ENCODE results near the gene SCYL1.
"Not testable (repeated sequence)": the region's sequence is repeated elsewhere in the genome, so short reads cannot be mapped to it uniquely, and the experiment has no call there.

The SCYL1 gene

DNA sequence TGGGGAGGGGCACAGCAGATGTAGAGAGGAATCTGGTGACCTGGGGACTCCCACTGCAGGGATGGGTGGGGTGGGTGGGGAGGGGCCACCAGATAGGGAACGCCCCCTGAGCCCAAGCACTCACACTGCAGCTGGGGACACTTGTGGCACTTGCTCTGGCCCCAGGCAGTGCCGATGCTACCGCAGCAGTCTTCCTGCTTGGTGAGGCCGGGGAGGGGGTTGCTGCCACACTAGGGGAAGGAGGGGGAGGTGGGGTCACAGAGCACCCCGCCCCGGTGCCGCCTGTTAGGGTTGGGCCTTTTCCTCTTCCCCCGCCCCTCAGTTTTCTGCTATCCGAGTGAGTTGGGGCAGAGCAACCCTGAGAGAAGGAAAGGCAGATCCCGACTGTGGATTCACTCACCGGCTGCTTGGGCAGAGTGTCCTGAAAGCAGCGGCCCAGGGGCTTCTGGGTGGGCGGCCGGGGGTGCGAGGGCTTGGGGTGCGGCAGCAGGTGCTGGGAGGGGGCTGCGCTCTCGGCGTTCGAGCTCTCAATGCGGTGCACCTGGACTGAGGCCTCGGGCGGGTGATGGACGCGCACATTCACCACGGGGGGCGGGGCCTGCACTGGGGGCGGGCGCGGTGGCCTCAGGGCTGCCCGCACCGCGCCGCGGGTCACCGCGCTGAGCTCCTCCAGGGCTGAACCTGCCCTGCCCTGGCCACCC, 28.6 kb downstream of the SCYL1 start:
- DNase-seq (ENCODE audit: low read depth in 2 of 2): peak; percentile 44 to 58

DNA sequence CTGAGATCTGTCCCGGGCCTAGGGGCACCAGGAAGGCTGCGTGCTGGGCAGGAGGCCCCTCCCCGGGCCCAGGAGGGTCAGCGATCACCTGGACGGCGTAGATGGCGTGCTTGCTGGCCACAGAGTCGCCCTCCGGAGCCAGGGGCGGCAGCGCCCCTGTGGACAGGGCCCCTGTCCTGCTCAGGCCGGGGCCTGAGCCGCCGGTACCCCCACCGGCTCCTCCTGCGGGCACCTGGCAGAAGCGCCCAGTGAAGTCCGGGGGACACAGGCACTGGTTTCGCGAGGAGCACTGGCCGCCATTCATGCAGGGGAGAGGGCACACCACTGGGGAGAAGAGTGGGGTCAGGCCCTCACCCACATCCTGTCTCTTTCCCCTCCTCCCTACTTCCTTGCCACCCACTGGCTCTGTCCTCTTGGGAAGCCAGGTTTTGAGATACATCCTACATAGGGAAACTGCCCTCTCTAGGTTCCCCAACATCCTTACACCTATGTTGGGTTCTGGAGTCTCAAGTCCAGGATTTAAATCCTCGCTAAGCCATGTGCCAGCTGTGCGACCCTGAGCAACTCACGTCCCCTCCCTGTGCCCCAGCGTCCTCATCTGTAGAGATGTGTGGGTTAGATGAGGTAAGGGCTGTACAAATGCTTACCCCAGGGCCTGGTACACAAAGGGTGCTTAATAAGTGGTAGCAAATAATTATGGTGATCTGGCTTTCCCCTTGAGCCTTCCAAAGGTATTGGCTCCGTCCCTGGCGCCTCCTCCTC, 29.4 kb downstream of the SCYL1 start:
- DNase-seq (ENCODE audit: low read depth in 2 of 2): no peak

DNA sequence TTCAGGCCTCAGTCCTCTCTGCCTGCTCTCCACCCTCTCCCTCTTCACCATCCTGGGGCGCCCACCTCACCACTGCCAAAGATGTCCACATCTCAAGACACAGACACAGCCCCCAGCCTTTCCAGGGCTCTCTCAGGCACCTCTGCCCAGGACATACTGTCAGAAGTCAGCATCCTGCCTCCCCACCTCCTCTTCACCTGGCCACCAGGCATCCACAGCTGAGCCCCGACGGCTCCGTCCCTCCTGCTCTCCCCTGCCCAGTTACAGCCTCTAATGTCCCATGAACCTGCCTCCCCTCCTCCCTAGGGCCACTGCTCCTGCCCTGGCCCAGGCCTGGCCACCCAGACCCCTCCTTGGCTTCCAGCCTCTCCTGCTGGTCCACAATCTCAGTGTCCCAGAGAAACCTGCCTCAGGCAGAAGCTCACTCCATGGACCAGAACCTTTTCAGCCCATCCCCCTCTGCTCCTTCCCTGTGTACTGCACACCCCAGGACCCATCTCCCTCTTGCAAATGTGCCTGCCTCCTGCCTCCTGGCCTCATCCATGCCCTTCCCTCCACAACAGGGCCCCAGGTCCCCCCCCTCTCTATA, 30.1 kb downstream of the SCYL1 start:
- DNase-seq (ENCODE audit: low read depth in 2 of 2): no peak

DNA sequence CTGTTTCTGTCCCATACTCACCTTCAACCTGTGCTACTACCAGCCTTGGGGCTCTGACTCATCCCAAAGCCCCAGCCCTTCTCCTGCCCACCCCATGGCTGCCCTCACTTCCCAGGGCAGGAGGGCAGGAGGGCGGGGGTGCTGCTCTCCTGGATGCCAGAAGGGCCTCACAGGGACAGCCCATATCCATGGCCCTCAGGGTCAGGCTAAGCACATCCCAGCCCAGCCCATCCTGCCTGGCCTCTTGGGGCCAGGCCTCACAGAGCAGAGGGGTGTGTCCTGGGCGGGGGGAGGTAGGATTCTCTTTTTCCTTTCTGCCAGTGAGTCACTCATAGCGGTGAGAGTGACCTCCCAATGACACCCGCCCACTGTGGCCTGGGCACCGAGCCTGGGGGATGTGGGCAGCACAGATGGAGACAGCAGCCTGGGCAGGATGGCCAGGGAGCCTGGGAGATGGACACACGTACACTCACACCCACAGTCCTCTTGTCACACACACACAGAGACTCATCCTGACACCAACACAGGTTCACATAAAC, 30.9 kb downstream of the SCYL1 start:
- DNase-seq (ENCODE audit: low read depth in 2 of 2): no peak

DNA sequence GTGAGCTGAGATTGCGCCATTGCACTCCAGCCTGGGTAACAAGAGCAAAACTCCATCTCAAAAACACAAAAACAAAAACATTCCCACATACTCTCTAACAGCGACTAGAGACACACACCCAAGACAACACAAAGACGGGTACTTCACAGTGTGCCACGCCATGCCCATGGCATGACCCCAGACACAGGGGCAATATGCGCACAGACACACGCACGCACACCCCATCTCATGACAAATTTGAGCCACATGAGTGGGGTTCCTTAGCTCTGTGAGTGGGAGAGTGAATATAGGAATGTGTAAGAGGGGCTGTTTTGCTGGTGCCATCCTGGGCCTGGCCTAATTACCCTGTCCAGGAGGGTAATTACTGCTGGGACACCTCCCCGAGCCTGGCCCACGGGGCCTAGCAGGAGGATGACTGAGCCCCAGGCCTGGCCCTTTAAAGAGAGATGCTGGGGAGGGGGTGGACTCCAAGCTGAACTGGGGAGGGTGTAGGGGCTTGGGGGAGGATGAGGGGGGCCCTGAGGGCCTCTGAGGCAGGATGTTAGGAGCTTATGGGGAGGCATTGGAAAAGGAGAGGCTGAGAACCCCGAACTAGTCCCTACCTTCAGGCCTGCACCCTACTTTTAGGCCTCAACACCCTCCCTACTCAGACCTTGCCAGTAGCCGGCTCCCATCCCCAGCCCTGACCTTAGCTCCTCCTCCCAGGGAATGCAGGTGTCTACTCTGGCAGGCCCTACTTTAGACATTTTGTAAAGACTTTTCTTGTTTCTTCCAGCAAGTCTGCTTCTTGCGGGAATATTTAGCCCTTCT, 31.8 kb downstream of the SCYL1 start:
- DNase-seq (ENCODE audit: low read depth in 2 of 2): no peak

DNA sequence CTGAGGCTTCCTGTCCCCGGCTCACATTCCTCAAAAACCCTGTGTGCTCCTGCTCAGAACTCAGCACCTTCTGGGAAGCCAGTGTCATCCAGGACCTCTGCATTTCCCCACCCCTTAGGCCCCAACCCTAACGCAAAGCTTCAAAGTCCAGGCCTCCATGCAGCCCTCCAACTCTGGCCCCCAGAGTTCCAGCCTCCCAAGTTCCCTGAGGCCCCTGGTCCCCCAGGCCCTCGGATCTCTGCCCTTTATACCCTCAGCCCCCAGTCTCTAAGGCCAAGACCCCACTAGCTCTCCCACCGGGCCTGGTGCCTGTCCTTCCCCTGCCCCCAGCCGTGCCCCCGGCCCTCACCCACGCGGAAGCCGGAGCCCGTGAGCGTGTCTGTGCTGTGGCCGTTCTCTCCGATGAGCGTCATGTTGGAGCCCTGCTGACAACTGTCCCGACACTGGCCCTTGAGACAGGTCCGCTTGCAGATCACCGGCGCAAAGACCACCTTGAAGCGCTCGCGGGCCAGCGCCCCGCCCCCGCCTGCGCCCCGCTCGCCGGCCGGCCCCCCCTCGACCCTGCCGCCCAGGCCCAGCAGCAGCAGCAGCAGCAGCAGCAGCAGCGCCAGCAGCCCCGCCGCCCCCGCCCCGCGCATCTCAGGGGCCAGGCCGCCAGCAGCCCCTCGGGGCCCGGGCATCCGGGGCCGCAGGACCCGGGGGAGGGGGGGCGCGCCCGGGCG, 32.6 kb downstream of the SCYL1 start:
- DNase-seq (ENCODE audit: low read depth in 2 of 2): no peak

DNA sequence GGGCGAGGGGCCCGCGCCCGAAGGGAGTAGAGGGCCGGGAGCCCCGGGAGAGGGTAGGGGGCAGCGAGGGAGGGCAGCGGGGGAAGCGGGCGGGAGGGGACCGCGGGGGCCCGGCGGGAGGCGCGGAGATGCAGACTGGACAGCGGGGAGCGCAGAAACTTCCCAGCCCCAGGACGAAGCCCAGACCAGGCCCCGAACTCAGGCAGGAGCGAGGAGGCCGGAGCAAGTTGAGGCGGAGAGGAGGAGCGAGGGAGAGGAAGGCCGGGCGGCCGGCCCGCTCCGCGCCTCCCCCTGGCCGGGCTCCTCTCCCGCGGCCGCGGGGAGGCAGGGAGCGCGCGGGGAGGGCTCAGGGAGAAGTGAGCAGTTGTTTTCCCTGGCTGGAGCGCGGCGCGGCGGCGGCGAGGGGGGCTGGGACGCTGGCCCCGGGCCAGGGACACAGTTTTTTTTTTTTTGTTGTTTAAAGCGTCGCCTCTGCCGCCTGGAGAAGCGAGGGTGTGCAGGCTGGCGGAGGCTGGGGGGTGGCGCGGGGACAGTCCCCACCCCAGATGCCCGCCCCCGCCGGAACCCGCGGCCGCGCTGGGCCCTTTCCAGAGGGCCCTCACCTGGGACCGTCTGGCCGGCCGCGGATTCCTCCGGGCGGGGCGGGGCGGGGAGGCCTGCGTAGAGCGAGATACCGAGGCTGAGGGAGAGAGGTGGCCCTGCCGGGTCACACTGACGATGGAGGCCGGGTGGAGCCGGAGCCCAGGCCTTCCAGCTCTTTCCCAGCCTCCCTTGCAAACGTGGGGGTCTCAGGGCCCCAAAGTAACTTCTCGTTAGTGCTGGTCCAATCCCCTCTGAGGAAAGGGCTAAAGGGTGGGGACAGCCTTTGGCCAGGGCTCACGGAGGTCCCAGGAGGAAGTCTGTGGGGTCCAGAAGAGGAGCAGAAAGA, 33.4 kb downstream of the SCYL1 start, which contains the start of gene LTBP3:
TSS of gene LTBP3 (minus strand) at position 358 of the 928 bp plus-strand sequence. CDS start 400 bp downstream, outside the sequence.
- no peak for DNase-seq (ENCODE audit: low read depth in 2 of 2)

DNA sequence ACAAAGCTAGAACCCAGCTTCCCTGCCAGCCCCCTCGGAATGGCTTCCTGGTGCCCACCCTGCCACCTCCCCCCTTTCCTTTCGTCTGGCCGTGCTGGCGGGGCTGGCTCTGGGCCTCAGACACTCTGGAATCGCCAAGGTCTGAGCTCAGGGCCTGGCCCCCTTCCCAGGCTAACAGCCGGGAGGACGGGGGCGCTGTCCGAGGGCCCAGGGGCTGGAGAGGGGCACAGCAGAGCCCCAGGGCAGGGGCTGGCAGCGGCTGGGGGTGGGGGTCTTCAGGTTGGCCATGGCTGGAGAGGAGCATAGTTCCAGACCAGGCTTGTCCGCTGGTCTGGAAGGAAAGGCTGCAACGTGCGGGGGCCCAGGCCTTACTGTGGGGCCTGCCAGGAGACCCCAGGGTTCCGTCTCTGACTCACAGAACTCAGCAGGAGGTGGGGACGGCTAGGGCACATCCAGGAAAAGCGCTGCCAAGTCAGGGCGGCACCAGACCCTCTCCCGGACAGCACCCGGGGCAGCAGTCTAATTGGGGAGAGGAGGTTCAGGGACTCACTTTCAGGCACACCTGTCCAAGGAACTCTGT, 34.1 kb downstream of the SCYL1 start:
- no peak for DNase-seq (ENCODE audit: low read depth in 2 of 2)

DNA sequence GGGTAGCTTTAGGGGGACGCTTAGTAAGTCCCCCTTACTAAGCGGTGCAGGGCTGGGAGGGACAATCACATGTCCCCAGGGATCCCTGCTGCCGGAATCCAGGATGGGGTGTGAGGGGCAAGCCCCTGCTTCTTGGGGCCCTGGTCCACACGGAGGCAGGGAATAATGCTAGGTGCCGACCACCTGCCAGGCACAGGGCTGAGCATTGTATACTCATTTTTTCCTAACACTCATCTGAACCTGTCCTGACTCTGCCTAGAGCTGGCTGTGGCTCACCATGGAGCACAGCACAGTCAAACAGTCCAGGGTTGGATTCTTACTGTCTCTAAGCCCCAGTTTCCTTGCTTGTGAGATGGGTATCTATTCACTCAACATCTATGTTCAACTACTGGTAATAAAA, 34.7 kb downstream of the SCYL1 start:
- no peak for DNase-seq (ENCODE audit: low read depth in 2 of 2)

DNA sequence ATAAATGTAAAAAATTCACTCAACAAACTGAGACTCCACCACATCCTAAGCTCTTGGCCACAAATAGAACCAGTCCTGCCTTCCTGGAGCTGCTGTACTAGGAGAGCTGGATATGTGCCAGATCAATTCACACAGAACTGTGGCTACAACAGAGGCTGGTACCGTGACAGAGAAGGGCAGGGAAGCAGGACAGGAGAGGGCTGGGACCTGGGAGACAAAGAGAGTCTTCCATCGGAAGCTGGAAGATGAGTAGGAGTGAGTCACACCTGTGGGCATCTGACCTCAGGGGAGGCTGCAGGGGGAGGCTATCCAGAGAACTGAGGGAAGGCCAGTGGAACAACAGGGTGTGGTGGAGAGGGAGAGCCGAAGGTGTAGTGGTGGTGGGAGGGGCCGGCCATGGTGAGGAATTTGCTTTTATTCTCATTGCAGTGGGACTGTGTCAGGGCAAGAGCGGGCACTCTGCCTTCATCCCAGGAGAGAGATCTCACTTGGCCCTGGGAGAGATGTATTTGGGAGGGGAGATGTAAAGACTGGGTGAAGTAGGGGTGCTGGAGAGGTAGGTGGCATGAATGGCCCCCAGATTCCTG, 35.2 kb downstream of the SCYL1 start:
- no peak for DNase-seq (ENCODE audit: low read depth in 2 of 2)

DNA sequence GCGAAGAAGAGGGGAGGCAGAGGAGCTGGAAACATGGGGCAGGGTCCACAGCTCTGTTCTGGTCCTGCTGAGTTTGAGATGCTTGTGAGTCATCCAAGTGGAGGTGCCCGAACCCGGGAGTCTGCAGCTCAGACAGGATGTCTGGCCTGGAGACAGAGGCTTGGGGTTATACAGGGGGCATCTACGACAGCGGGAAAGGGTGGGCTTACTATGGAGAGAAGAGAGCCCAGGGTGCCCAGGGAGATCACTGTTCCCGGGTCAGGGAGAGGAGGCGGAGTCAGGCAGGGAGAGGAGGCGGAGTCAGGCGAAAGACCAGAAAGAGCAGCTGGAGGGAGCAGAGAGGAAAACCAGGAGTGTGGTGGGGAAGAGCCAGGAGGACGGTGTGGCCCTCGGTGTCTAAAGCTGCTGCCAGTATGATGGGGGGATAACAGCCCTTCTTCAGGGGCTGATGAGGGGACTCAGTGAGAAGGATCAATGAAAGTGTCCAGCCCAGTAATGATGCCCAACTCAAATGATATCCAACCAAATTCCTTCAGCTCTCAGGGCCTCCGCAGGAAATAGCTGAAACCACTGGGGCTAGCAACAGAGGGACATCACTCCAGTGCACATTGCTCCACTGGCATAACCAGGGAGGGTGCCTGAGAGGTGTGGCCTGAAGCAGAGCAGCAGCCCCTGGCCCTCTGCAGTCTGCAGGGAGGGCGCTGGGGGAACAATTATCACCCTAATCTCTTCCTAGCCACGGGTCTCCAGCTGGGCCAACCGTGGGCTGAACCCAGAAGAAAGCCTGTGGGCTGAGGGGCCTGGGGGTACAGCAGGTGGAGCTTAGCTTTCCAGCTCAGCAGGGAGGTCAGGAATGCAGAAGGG, 35.9 kb downstream of the SCYL1 start:
- no peak for DNase-seq (ENCODE audit: low read depth in 2 of 2)

DNA sequence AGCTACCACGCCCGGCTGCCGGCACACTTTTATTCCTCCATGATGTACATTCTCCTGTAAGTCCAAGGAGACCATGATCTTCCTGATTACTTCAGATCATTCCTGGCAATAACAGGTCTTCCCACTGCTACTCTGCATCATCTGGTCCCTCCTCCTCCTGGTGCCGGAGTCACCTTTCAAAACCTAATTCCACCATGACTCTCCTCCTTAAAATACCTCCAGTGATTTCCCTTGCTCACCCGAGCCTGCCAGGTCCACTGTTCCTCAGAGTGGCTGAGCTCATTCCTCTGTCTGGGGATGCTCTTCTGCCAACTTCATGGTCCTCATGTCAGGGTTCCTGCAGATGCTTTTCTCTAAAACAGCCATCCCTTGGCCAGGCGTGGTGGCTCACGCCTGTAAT, 37.1 kb downstream of the SCYL1 start:
- no peak for DNase-seq (ENCODE audit: low read depth in 2 of 2)

DNA sequence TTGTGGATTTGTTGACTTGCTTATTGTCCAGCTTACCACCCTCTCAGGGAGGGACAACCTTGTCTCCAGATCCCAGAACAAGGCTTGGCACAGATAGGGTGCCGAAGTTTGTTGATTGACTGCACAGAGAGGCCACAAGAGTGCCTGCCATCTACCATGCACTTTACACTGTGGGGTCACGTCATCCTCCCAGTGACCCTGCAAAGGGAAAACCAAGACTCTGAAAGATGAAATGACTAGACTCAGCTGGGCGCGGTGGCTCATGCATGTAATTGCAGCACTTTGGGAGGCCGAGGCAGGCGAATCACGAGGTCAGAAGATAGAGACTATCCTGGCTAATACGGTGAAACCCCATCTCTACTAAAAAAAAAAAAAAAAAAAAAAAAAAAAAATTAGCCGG, 37.9 kb downstream of the SCYL1 start:
- no peak for DNase-seq (ENCODE audit: low read depth in 2 of 2)

DNA sequence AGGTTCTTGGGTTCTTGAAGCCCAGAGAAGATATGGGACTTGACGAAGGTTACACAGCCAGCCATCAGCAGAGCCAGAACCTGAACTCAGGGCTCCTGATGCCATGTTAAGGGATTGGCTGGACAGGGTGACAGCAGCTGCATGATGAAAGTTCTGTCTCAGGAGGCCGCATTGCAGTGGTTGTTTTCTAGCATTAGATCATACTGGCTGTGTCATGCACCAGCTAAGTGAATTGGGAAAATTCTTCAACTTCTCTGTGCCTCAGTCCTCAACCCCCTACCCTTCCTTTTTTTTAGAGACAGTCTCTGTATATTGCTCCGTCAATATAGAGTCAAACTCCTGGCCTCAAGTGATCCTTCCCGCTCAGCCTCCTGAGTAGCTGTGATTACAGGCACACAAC, 38.7 kb downstream of the SCYL1 start:
- no peak for DNase-seq (ENCODE audit: low read depth in 2 of 2)

DNA sequence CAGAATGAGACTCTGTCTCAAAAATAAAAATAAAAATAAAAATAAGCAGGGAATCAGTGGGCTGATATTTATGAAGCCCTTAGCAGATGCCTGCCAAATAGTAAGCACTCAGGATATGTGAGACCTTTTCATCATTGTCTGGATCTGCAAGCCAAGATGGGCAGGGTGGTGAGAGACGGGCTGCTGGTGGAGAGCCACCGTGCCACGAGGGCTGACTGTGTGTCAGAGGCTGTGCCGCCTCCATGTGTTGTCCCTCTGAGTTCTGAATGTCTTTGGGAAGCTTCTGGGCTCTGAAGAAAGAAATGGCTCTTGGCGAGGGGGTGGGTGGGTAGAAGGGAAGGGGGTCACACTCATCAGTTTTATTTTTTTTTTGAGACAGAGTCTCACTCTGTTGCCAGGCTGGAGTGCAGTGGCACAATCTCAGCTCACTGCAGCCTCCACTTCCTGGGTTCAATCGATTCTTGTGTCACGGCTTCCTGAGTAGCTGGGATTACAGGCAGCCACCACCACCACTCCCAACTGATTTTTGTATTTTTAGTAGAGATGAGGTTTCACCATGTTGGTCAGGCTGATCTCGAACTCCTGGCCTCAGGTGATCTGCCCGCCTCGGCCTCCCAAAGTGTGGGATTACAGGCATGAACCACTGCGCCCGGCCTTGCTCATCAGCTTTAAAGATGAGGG, 40.1 kb downstream of the SCYL1 start:
- DNase-seq (ENCODE audit: low read depth in 2 of 2): not testable (repeated sequence)

DNA sequence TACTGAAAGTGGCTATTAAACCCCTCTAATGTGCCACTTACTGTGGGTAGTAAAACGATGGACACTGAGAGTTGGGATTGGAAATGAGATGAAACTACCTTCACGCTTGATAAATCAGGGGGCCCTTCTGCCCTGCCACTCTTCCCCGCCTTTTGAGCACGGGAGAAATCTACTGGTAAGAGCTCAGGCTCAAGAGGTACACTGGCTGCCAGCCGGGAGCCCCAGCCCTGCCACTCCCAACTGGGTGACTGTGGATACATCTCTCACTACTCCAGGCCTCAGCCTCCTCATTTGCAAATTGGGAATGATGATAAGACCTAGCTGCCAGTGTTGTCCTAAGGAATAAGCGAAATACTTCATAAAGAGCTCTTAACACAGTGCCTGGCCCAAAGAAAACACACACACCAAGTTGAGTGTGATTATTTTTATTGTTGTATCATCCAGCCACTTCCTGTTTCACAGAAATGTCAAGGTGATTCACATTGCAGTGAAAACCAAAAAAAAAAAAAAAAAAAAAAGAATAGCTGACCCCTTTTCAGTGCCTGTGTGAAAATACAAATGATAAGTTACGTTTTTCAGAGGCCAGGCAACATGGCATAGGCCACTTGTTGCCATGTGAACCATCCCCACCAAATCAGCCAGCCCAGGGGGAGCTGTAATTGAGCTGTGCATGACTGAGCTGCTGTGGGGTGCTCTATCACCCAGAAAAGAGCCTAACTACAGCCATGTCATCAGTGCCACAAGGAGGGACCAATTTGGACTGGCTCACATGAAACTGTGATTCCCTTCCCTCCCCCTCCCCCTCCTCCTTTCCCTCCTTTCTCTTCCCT, 41.0 kb downstream of the SCYL1 start:
- no peak for DNase-seq (ENCODE audit: low read depth in 2 of 2)
